OCI-M2 (cell line): Measurements from ENCODE around the gene DOCK8.
"Not testable (repeated sequence)": the region's sequence is repeated elsewhere in the genome, so short reads cannot be mapped to it uniquely, and the experiment has no call there.

Experiments
- DNase-seq: peaks from one replicate; lab custom pipeline; 2025; ENCODE audit not compliant: unreplicated experiment; lab: John Stamatoyannopoulos, UW

The DOCK8 gene

DNA sequence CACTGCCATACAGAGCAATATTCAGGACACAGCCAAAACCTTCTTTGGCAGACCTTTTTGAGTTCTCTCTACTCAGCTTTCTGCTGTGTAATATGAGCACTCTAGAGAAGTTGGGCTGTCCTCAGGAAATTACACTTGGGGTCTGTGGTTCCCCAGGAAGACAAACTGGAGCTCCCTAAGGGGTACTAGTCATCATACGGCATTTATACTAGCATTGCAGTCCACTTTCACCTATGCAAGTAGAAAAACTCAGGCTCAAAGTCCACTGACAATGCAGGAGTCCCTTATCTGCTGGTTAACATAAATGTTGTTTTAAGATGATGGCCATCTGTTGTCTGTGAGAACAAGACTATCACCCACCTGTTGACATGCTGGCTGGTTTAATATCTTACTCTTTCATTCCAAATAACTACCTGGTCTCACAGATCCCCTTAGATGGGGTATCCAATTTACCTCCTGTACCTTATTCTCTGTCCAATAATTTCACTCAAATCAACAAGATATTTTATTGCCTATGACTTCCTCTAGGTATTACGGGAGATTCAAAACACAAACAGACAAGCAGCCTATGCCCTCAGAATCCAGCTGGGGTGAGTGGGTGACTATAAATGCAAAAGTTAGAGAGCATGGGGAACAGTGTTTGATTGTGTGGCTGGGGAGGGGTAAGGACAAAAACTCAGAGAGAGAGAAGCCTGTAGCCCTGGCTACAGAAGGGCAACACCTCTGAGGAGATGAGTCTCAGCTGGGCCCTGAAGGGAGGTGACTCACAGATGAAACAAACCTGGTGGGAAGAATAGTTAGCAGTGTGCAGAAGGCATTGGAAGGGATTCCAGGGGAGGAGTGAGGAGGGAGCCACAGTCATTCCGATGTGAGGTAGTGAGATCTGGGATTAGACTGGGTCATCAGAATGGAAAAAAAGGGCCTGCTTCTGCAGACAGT, 10.2 kb downstream of the DOCK8 start:
- DNase-seq = no peak

DNA sequence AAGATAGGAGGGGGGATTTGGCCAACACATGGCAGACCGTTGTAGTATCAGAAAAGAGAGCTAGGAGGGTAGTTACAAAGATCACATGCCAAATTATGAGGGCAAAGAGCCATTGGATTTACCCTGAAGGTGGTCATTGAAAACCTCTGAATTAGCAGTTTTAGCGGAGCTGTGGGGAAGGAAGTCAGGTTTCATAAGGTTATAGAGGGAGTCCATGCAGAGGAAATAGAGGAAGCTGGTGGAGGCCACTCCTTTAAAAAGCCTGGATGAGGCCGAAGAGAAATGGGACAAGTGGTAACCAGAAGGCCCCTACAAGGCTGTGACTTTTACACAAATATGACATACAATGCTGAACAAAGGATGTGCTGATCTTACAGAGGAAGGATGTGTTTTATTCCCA, 13.2 kb downstream of the DOCK8 start:
- no peak for DNase-seq

DNA sequence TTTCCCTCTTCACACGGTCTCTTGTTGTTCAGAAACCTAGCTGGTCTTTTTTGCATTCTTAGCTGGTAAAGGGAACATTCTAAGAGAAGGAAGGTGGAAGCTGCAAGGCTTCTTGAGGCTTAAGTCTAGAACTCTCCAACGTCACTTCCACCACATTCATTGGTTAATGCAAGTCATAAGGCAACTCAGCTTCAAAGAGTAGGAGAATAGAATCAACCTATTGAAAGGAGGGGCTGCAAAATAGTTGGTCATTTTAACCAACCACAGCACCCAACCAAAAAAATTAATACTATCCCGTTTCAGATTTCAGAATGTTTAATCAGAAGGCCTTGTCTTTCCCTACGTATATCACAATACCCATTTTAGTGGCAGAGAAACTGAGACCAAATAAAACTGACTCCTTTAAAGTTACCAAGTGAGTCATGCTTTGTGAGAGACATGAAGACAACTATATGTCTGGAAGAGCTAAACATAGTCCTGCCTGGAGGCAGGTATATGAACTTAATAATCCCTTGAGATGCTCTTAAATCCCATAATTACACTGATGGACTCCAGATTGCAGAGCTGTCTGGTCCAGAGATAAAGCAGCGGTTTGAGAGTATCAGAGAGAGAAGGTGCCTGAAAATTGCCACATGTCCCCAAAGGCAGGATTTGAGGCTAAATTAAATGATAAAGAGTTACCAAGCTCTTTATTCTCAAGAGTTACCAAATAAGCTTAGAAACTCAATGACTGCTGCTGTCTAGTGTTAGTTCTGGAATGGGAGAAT, 14.4 kb downstream of the DOCK8 start:
- DNase-seq = no peak

DNA sequence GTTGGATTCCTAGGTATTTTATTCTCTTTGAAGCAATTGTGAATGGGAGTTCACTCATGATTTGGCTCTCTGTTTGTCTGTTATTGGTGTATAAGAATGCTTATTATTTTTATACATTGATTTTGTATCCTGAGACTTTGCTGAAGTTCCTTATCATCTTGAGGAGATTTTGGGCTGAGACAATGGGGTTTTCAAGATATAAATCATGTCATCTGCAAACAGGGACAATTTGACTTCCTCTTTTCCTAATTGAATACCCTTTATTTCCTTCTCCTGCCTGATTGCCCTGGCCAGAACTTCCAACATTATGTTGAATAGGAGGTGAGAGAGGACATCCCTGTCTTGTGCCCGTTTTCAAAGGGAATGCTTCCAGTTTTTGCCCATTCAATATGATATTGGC, 17.0 kb downstream of the DOCK8 start:
- not testable (repeated sequence) for DNase-seq

DNA sequence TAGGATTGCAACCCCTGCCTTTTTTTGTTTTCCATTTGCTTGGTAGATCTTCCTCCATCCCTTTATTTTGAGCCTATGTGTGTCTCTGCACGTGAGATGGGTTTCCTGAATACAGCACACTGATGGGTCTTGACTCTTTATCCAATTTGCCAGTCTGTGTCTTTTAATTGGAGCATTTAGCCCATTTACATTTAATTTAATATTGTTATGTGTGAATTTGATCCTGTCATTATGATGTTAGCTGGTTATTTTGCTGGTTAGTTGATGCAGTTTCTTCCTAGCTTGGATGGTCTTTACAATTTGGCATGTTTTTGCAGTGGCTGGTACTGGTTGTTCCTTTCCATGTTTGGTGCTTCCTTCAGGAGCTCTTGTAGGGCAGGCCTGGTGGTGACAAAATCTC, 19.0 kb downstream of the DOCK8 start:
- DNase-seq = not testable (repeated sequence)

DNA sequence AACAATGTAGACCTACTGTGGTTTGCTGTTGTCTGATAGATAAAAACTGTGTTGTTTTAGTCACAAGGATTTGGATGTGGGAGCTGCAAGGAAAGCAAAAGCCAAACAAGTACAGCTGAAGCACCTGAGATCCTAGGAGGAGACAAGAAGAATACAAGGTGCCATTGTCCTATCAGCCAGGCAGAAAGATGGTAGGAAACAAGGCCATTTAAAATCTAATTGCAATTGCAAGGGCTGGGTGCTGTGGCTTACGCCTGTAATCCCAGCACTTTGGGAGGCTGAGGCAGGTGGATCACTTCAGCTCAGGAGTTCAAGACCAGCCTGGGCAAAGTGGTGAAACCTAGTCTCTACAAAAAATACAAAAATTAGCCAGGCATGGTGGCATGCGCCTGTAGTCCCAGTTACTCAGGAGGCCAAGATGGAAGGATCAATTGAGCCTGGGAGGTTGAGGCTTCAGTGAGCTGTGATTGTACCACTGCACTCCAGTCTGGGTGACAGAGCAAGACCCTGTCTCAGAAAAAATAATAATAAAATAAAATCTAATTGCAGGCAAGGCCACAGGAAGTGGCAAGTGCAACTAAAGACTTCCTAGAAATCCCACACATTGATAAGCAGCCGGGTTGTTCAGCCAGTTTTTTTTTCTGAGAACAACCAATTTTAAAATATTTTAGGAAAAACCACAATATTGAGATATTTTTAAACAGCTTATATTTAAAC, 22.6 kb downstream of the DOCK8 start:
- no peak for DNase-seq

DNA sequence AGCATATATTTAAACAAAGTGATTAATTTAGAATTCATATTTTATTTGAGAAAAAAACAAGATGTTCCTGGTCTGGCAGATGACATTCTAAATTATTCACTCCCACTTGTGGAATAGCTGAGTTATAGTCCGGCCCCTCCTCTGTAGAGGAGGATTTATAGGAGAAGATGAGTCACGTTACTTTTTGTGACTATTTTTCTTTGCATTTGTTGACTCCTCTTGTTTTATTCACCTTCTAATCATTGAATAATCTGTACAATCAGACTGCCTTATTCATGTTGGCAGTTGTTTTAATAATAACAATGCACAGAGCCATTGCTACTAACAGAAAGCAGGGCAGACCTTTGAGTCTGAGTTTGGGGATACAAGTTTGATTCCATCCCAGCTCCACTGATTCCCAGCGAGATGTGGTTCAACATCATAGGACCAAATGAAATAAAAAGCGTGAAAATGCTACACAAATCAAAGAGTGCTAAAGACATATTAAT, 23.2 kb downstream of the DOCK8 start:
- no peak for DNase-seq

DNA sequence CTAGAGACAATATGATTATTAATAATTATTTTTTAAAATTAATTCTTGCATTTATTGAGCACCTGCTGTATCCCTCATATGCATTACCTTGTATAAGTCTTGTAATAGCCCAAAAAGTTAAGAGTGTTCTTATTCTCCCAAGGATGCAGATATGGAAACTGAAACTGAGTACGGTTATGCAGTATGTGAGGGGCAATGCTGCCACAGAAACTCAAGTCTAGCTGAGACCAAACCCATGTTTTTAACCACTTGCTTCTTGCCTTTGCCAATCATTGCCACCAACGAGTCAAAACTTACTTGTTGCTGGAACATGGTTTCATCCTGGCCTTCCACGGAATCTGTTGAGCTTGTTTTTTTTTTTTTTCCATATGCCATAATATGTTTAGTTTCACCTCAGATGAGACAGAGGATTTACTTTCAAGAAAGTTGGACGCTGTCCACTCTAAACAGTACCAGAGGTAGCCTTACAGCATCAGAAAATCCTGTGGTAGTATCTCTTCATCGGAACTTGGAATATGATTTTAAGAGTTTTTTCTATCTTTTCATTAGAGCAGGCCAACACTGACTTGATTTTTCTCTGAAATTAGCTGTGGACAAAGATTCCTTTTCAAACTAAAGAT, 27.9 kb downstream of the DOCK8 start:
- no peak for DNase-seq

DNA sequence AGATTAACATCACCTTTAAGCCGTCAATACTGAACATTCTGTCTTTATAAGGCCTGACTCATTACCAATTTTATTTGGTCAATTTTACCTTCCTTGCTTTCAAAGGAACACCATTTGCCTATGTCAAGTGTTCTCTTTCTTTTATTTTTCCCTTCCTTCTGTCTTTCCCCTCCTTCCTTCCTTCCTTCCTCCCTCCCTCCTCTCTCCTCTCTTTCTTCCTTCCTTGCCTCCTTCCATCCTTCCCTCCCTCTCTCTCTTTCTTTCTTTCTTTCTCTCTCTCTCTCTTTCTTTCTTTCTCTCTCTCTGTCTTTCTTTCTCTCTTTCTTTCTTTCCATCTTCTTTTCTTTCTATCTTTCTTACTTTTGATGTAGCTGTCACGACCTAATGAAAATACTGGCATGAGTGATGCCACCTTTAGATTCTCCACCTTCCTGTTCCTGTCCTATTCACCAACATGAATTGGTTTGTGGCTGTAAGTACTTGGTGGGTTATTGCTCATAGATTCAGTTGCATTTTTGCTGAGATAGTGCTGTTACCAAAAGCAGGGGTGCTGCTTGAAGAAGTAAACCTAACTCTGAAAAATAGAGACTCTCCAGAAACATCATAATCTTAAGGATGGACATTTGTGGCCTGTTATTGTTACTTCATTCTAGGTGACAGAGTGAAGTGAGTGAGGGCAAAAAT, 33.8 kb downstream of the DOCK8 start:
- no peak for DNase-seq

DNA sequence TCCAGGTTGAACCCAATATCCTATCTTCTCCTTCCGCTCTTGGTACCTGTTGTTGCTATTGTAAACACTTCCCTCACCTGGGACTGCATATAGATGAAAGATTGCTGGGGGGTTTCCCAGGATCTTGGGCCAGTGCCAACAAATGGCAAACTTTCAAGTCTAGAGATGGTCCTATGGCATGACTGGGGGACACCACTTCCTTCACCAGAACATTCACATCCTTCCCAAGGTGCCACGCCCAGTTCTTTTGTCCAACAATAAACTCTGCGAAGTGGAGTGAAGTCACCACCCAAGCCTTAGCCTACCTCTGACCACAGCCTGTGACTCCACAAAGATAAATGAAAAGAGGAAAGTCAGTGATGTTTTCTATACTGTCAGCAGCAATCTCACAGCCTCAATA, 34.4 kb downstream of the DOCK8 start:
- DNase-seq = no peak

DNA sequence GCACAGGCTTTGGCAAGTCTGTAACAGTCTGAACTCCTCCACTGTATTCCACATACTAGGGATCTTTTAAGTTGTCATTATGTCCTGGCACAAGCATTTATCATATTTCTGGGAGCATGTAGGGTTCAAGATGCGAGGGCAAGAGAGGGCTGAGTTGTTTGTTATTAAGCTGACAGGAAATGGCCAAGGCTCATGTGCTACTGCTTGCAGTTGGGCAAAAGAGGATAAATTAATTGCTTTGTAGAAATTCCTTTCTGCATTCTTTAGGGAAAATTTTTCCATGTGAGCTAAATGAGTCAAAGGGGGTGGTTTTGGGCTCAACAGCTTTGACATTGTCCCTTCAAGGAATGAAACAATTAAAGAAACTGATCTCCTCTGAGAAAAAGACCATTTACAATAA, 35.4 kb downstream of the DOCK8 start:
- DNase-seq = no peak

DNA sequence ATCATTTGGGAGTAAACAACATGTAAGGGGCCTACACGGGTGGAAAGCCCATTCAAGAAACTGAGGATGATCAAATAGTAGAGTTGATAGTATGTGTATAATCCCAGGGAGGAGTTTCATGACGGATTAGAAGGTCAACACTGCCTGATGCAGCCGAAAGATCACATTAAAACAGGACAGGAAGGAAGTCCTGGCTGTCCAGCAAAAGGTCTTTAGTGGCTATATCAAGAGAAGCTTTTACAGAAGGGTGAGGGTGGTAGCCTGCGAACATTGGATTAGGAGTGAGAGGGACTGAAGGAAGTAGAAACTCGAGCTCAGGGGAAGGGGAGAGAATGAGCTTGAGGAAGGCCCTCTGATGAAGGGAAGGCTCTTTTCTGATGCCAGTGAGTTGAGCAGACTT, 36.0 kb downstream of the DOCK8 start:
- no peak for DNase-seq

DNA sequence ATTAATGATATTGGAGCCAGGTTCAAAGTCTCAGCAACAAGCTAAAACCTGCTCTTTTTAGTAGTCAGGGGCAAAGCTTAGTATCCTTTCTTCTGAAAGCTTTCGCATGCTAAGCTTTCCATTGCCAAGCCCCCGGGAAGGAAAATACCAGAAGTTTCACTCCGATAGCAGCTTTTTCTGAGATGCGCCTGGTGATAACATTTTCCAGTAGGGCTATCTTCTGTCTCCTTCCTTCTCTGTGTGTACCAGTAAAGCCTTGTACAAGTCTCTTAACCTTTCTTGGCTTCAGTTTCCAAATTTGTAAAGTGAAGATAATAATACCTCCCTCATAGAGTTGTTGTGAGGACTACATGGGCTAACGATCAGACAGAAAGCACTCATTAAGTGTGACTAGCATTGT, 36.7 kb downstream of the DOCK8 start:
- peak; percentile 38 for DNase-seq

DNA sequence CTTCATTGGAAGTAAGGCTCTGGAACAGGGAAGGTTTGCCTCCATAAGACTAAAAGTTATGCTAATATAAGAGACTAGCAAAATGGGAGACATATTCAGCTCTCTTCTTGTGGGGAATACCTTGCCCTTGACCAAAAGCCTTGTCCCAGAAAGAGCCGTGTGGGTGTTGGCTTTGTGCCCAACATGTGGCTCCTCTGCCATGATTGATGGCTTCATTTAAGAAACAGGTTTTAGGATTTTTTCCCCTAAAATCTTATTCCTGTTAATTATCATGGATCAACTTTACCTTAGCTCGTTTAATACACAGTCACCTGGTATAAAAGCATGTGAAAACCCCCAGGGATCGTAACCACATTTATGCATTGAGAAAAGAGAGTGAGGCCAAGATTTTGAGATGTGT, 38.9 kb downstream of the DOCK8 start:
- DNase-seq = no peak

DNA sequence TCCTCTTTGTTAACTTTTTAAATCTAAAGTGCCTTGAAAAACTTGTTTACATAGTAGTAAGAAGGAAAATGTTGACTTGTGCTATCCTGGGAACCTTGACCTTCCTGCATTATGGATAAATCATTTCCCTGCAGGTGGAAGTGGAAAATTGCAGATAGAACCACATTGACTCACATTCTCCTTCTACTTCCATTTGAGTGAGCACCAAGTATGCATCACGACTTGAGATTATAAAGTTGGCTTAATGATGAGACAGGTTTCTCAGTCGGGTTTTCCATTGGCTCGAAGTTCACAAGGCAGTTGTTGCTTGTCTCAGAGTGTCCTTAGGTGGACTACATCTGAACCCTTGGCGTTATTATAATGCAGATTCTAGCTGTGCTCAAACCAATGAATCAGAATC, 39.9 kb downstream of the DOCK8 start:
- no peak for DNase-seq

DNA sequence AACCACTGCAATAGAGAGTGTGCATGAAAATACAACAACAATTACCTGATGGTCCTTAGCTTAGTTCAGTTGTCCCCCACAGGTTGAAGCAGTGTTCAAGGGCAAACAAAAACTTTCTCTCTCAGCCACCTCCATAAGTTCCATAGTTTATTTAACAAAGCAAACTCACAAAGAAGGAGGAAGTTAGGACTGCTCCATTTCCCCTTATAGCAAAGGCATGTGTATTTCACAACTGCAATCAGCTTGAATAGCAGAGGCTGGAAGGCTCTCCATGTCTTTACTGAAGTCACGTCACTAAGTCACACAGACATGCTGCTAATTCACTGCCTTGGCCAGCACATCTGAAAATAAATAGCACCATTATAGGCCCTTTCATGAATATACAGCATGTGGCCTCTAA, 43.3 kb downstream of the DOCK8 start:
- no peak for DNase-seq

DNA sequence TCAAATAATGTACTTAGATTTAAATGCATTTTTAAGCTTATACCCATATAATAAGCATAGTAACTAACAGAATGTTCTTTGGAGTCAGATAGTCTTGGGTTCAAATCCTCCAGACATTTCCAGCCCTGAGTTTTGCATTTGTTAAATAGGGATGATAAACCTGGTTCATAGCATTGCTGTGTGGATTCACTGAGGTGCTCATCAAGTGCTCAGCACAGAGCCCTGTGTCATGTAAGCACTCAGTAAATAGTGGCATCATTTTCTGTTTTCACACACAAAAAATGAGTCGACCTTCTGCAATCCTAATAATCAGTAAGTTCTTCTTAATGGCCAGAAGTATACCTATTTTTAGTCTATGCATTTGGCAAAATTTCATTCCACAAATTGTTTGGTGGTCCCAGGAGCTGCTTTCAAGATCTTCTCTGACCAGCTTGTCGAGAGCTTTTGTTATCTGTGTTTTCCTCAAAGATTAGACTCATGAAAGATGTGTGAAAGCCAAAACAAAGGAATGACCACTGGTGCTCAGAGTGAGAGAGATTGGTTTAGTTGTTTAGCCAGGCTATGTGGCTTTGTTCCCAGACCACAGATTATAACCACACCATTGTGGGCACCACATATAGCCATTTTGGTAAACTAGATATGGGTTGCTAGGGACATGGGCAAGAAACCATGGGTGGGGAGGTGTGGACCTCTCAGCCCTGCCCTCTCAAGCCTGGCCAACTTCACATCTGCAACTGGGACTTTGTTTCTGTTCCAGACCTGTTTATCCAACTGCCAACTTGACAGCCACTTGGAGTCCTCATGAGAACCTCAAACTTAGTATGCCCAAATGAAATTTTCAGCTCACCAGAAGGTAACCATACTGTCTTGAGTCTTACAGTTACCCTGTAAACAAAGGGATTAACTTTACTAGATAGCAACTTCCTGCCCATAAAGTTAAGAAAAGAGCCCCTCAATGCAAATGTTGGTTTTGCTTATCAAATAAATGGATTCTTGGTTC, 45.0 kb downstream of the DOCK8 start:
- DNase-seq = no peak

DNA sequence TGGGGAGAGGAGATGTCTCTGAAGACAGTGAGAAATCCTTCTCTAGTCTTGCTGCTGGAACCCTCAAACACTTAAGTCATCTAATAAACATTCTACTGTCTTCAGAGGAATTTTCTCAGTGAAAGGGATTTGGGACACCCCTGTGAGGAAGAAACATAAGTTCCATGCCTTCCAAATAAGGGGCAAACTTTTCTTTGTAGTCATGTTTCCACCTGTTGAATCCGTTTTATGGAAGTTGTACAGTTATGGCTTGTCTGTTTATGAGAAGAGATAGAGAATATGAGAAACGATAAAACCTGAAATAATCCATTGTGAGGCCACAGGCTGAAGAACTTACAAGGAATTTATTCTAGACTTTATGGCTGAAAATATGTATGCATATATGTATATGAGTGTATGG, 49.6 kb downstream of the DOCK8 start:
- no peak for DNase-seq

DNA sequence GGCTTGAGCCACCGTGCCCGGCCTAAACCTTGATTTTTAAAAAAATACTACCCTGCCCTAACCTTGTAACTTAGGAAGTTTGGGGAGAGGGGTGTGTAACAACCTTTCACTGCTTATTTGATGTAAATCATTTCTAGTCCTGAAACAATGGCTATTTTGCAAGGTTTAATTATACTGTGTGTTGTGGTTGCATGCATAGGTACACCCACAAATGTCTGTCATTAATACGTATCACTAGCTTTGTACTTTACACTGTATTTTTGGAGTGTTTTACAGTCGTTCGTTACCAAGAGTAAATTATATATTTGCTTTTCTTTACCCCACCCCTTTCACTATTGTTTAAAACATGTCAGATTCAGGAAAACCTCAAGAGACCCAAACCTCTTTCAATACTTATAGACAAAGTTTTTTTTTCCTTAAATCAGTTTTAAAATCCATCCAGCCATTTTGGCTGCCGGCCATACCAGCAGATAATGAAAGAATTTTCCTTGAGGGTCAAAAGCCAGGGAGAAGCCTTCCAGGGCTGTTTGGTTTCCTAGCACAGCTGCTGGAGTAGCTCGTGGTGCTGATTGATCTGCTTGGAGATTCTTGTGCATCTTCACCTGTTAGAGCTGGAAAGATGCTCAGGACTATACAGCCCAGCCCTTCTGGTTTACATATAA, 50.7 kb downstream of the DOCK8 start:
- DNase-seq = no peak
